ENCODE data around the gene HCFC1. TPM values are rescaled to one million over a fixed set of nuclear protein-coding genes. Genes with fewer than 3 reads are reported as not detected.
A peak's percentile ranks its signal among the peaks of the same experiment; 100 is the strongest.

The HCFC1 gene
- total and polyA plus RNA-seq, 9 of the 15 experiments (the other 6 are each of a cell fraction or from before 2014, with no cell fraction given): 2.8 to 133 (median 17.1) TPM

DNA sequence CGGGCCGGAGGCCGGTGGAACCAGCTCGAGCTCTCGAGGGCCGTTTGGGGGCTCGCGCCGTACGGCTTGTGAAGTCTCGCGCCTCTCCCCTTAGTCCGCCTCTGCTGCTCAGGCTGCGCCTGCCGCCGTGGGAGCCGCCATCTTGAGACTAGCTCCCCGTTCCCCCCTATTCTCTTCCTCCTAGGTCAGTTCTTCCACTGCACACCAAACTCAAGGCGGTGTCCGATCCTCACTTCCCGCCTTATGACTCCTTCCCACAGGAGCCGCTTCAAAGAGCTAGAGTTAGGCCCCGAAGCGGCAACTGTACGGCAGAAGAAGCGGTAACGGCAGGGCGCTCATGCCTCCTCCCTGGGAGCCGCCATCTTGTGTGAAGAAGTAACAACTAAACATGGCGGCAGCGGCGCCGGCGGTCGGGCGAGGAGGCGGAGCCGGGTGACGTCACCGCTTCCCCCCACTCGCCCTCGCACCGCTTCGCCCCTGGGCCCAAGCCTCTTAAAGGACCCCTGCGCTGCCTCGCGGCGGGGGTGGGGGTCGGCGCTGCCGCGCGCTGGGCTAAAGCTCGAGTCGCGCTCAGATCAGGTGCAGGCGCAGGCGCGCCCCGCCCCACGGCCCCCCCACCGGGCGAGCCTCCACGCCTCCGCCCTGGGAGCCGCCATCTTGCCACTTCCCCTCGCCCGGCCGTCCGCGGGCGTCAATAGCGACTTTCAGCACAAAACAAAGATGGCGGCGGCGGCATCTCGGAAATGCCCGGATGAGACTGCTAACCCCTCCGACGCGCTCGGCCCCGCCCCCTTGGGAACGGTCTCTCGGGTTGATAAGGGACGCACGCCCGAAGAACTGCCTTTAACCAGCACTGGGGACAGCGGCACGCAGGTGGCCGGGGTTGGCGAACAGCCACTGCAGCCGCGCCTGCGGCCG is at the start of gene HCFC1 (continued):
- TF ChIP-seq SAP30 (IDR thresholded peaks at IDR 0.05; ENCODE audit: borderline replicate concordance, insufficient read depth, low read depth, low read length, poor library complexity, severe bottlenecking) (peak; percentile 83), KLF16 (IDR thresholded peaks at IDR 0.05) (peak; percentile 4; the same call in 1 of the 2 replicates), CSDE1 (IDR thresholded peaks at IDR 0.05) (peak in 1 of 2 experiments; percentile 95; a peak in 2 of 4 replicates), RBM14 (IDR thresholded peaks at IDR 0.05; ENCODE audit: borderline replicate concordance, insufficient read depth, low read depth, low read length) (0 out of 2 replicates have a peak, but pooled peaks have one; percentile 19), RB1 (IDR thresholded peaks at IDR 0.05; ENCODE audit: low read depth) (peak; percentile 63), CREB1 (IDR thresholded peaks at IDR 0.05) (peak; percentile 82), CREB1 (CRISPR knock-in tag; IDR thresholded peaks at IDR 0.05) (peak; percentile 90), GTF2F1 (IDR thresholded peaks at IDR 0.05; ENCODE audit: low read depth, low read length) (peak; percentile 48; the same call in 1 of the 2 replicates), HMGN3 (IDR thresholded peaks at IDR 0.05; ENCODE audit: borderline replicate concordance, extremely low read depth, insufficient read length, low read depth, low read length) (peak; percentile 70), SP1 (CRISPR knock-in tag; IDR thresholded peaks at IDR 0.05) (peak; percentile 80)
- TF ChIP-seq, protein P1, sequence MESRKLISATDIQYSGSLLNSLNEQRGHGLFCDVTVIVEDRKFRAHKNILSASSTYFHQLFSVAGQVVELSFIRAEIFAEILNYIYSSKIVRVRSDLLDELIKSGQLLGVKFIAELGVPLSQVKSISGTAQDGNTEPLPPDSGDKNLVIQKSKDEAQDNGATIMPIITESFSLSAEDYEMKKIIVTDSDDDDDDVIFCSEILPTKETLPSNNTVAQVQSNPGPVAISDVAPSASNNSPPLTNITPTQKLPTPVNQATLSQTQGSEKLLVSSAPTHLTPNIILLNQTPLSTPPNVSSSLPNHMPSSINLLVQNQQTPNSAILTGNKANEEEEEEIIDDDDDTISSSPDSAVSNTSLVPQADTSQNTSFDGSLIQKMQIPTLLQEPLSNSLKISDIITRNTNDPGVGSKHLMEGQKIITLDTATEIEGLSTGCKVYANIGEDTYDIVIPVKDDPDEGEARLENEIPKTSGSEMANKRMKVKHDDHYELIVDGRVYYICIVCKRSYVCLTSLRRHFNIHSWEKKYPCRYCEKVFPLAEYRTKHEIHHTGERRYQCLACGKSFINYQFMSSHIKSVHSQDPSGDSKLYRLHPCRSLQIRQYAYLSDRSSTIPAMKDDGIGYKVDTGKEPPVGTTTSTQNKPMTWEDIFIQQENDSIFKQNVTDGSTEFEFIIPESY (CRISPR knock-in tag; IDR thresholded peaks at IDR 0.05): no peak
- TF ChIP-seq, protein P2, sequence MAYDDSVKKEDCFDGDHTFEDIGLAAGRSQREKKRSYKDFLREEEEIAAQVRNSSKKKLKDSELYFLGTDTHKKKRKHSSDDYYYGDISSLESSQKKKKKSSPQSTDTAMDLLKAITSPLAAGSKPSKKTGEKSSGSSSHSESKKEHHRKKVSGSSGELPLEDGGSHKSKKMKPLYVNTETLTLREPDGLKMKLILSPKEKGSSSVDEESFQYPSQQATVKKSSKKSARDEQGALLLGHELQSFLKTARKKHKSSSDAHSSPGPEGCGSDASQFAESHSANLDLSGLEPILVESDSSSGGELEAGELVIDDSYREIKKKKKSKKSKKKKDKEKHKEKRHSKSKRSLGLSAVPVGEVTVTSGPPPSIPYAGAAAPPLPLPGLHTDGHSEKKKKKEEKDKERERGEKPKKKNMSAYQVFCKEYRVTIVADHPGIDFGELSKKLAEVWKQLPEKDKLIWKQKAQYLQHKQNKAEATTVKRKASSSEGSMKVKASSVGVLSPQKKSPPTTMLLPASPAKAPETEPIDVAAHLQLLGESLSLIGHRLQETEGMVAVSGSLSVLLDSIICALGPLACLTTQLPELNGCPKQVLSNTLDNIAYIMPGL (CRISPR knock-in tag; IDR thresholded peaks at IDR 0.05): 0 out of 2 replicates have a peak, but pooled peaks have one; percentile 25
- TF ChIP-seq, protein P3, sequence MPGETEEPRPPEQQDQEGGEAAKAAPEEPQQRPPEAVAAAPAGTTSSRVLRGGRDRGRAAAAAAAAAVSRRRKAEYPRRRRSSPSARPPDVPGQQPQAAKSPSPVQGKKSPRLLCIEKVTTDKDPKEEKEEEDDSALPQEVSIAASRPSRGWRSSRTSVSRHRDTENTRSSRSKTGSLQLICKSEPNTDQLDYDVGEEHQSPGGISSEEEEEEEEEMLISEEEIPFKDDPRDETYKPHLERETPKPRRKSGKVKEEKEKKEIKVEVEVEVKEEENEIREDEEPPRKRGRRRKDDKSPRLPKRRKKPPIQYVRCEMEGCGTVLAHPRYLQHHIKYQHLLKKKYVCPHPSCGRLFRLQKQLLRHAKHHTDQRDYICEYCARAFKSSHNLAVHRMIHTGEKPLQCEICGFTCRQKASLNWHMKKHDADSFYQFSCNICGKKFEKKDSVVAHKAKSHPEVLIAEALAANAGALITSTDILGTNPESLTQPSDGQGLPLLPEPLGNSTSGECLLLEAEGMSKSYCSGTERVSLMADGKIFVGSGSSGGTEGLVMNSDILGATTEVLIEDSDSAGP (CRISPR knock-in tag; IDR thresholded peaks at IDR 0.05): peak; percentile 95
- TF ChIP-seq, protein P4, sequence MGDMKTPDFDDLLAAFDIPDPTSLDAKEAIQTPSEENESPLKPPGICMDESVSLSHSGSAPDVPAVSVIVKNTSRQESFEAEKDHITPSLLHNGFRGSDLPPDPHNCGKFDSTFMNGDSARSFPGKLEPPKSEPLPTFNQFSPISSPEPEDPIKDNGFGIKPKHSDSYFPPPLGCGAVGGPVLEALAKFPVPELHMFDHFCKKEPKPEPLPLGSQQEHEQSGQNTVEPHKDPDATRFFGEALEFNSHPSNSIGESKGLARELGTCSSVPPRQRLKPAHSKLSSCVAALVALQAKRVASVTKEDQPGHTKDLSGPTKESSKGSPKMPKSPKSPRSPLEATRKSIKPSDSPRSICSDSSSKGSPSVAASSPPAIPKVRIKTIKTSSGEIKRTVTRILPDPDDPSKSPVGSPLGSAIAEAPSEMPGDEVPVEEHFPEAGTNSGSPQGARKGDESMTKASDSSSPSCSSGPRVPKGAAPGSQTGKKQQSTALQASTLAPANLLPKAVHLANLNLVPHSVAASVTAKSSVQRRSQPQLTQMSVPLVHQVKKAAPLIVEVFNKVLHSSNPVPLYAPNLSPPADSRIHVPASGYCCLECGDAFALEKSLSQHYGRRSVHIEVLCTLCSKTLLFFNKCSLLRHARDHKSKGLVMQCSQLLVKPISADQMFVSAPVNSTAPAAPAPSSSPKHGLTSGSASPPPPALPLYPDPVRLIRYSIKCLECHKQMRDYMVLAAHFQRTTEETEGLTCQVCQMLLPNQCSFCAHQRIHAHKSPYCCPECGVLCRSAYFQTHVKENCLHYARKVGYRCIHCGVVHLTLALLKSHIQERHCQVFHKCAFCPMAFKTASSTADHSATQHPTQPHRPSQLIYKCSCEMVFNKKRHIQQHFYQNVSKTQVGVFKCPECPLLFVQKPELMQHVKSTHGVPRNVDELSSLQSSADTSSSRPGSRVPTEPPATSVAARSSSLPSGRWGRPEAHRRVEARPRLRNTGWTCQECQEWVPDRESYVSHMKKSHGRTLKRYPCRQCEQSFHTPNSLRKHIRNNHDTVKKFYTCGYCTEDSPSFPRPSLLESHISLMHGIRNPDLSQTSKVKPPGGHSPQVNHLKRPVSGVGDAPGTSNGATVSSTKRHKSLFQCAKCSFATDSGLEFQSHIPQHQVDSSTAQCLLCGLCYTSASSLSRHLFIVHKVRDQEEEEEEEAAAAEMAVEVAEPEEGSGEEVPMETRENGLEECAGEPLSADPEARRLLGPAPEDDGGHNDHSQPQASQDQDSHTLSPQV (IDR thresholded peaks at IDR 0.05): peak; percentile 94
- TF ChIP-seq, protein P5, sequence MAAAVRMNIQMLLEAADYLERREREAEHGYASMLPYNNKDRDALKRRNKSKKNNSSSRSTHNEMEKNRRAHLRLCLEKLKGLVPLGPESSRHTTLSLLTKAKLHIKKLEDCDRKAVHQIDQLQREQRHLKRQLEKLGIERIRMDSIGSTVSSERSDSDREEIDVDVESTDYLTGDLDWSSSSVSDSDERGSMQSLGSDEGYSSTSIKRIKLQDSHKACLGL (CRISPR knock-in tag; IDR thresholded peaks at IDR 0.05; ENCODE audit: borderline replicate concordance, poor library complexity, severe bottlenecking): peak; percentile 96
